Fibroblast of lung (primary cell): Measurements from ENCODE around the gene NTN1. TPM values are rescaled to one million over a fixed set of nuclear protein-coding genes. Genes with fewer than 3 reads are reported as not detected.
A peak's percentile ranks its signal among the peaks of the same experiment; 100 is the strongest.

Experiments
- DNase-seq, 2 donors: peaks; one replicate each; pipeline versions ENCODE4 v3.0.0 to v3.0.0-alpha.2; 2010; ENCODE audit warnings: low read depth in 2 of 2
- H2AFZ ChIP-seq: 2 replicates; pipeline ENCODE4 v1.5.1; 2012; ENCODE audit warnings: low read length, control low read depth, inconsistent platforms
- H3K27ac ChIP-seq: 2 replicates; pipeline ENCODE4 v1.5.1; 2011; ENCODE audit warnings: low read length, control low read depth; ENCODE audit not compliant: insufficient read depth
- H3K27me3 ChIP-seq: 2 replicates; pipeline ENCODE4 v1.5.1; 2011; ENCODE audit warnings: mild to moderate bottlenecking, low read length; ENCODE audit not compliant: control insufficient read depth, insufficient read depth
- H3K36me3 ChIP-seq: 2 replicates; pipeline ENCODE4 v1.5.1; 2011; ENCODE audit warnings: low read length; ENCODE audit not compliant: control insufficient read depth, insufficient read depth
- H3K4me1 ChIP-seq: 2 replicates; pipeline ENCODE4 v1.5.1; 2011; ENCODE audit warnings: low read length; ENCODE audit not compliant: control insufficient read depth, insufficient read depth; ENCODE audit errors: extremely low read depth
- H3K4me2 ChIP-seq: 2 replicates; pipeline ENCODE4 v1.5.1; 2011; ENCODE audit warnings: low read length, control low read depth; ENCODE audit not compliant: insufficient read depth; ENCODE audit errors: extremely low read depth
- H3K4me3 ChIP-seq, 4 experiments: fragments of 200-600 bp in 1 of 4; sonication (generic) in 1 of 4; replicated peaks in 1 of 4; 2 replicates each; pipeline ENCODE4 v1.5.1; 2011 to 2016; ENCODE audit warnings: low read length in 4 of 4, low read depth in 3 of 4, mild to moderate bottlenecking in 3 of 4, control low read depth in 2 of 4, inconsistent platforms in 1 of 4, mixed read lengths in 1 of 4; ENCODE audit not compliant: insufficient read depth in 1 of 4; ENCODE audit errors: control extremely low read depth in 1 of 4
- H3K79me2 ChIP-seq: 2 replicates; pipeline ENCODE4 v1.5.1; 2012; ENCODE audit warnings: mild to moderate bottlenecking, low read length, inconsistent platforms; ENCODE audit not compliant: control insufficient read depth, insufficient read depth
- H3K9ac ChIP-seq: 2 replicates; pipeline ENCODE4 v1.5.1; 2011; ENCODE audit warnings: mild to moderate bottlenecking, low read length, control low read depth; ENCODE audit not compliant: insufficient read depth
- H3K9me3 ChIP-seq: 2 replicates; pipeline ENCODE4 v1.5.1; 2012; ENCODE audit warnings: low read depth, low read length; ENCODE audit not compliant: control insufficient read depth, insufficient read depth
- H4K20me1 ChIP-seq: 2 replicates; pipeline ENCODE4 v1.5.1; 2011; ENCODE audit warnings: low read length; ENCODE audit not compliant: control insufficient read depth, insufficient read depth; ENCODE audit errors: extremely low read depth
- EZH2 ChIP-seq: IDR thresholded peaks from 2 replicates; pipeline ENCODE4 v1.5.1; 2012; ENCODE audit warnings: low read length, control low read depth, mild to moderate bottlenecking; ENCODE audit errors: missing control alignments
- polyA plus RNA-seq, 2 donors: library from polyadenylated mRNA; depleted of rRNA in 1 of 2; stranded (reverse) in 1 of 2; unstranded in 1 of 2; fragments of >200 nt; gene quantifications; 2 replicates each; pipeline ENCODE4 v1.2.1, GENCODE V29; 2011 to 2012; ENCODE audit warnings: missing spikeins in 1 of 2
- total RNA-seq: library from RNA; depleted of rRNA; stranded (reverse); fragments of >200 nt; gene quantifications from 2 replicates; pipeline ENCODE4 v1.2.1, GENCODE V29; 2014
- TF ChIP-seq, protein P1 (sequence below), 2 donors: IDR thresholded peaks in 1 of 2; conservative IDR thresholded peaks in 1 of 2; 1 replicate in 1 of 2; 2 replicates in 1 of 2; pipeline ENCODE4 v1.5.1; 2011 to 2012; ENCODE audit warnings: low read length in 2 of 2, control low read depth in 1 of 2, inconsistent platforms in 1 of 2, low read depth in 1 of 2, mild to moderate bottlenecking in 1 of 2

Gene NTN1
- total and polyA plus RNA-seq, 2 donors (not counting 1 experiment from before 2014, with no cell fraction given), result 0.17 to 3.1 TPM

DNA sequence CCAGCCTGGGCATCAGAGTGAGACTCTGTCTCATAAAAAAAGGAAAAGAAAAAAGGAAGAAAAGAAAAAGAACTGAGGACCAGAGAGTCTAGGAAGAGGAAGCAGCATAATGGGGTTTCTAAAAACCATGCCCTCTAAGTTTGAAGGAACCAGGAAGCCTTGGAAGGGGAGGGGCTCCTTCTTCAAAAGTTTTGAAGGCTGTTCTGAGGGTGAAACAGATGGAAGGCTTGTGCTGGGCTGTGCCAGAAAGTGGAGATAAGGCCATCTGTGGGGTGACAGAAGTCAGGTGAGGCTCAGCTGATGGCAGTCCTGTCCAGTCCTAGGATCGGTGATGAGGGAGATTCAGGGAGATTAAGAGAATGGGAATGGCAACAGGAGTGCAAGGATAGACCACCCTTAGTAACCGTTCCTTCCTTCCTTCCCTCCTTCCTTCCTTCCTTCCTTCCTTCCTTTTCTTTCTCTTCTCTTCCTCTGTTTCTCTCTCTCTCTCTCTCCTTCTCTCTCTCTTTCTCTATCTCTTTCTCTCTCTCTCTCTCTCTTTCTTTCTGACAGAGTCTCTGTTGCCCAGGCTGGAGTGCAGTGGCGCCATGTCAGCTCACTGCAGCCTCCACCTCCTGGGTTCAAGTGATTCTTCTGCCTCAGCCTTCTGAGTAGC, 182.6 kb downstream of the NTN1 start:
- H3K79me2 ChIP-seq, result no peaks in the 10 kb centered on the region
- no peaks in the 10 kb centered on the region for H4K20me1 ChIP-seq
- no peaks in the 10 kb centered on the region for H3K9me3 ChIP-seq
- no peak overlapping the region for H3K4me3 ChIP-seq
- H3K4me2 ChIP-seq, result no peak overlapping the region
- H3K27ac ChIP-seq, result no peak overlapping the region
- H3K4me1 ChIP-seq, result no peaks in the 10 kb centered on the region
- TF ChIP-seq EZH2, result no peak
- DNase-seq, result no peak
- H3K9ac ChIP-seq, result no peak overlapping the region
- H3K27me3 ChIP-seq, result peaks cover 3% of the 10 kb centered on the region
- H2AFZ ChIP-seq, result no peak overlapping the region
- no peaks in the 10 kb centered on the region for H3K36me3 ChIP-seq

GRCh38 chr17:9204637-9205329, 183.5 kb downstream of the NTN1 start:
- TF ChIP-seq, protein P1, sequence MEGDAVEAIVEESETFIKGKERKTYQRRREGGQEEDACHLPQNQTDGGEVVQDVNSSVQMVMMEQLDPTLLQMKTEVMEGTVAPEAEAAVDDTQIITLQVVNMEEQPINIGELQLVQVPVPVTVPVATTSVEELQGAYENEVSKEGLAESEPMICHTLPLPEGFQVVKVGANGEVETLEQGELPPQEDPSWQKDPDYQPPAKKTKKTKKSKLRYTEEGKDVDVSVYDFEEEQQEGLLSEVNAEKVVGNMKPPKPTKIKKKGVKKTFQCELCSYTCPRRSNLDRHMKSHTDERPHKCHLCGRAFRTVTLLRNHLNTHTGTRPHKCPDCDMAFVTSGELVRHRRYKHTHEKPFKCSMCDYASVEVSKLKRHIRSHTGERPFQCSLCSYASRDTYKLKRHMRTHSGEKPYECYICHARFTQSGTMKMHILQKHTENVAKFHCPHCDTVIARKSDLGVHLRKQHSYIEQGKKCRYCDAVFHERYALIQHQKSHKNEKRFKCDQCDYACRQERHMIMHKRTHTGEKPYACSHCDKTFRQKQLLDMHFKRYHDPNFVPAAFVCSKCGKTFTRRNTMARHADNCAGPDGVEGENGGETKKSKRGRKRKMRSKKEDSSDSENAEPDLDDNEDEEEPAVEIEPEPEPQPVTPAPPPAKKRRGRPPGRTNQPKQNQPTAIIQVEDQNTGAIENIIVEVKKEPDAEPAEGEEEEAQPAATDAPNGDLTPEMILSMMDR (conservative IDR thresholded peaks at IDR 0.05 in 1 of 2, IDR thresholded peaks at IDR 0.05 in 1 of 2; ENCODE audit: low read depth in 1 of 2, low read length in 2 of 2), result no peak
- TF ChIP-seq EZH2, result no peak
- no peak overlapping the region for H3K4me2 ChIP-seq
- no peak overlapping the region for H3K27ac ChIP-seq
- no peak overlapping the region for H2AFZ ChIP-seq
- no peaks in the 10 kb centered on the region for H4K20me1 ChIP-seq
- no peak for DNase-seq
- H3K9ac ChIP-seq, result no peak overlapping the region
- H3K4me1 ChIP-seq, result no peaks in the 10 kb centered on the region
- H3K79me2 ChIP-seq, result no peaks in the 10 kb centered on the region
- no peaks in the 10 kb centered on the region for H3K36me3 ChIP-seq
- no peaks in the 10 kb centered on the region for H3K9me3 ChIP-seq
- H3K27me3 ChIP-seq, result peaks cover 3% of the 10 kb centered on the region
- no peak overlapping the region for H3K4me3 ChIP-seq

DNA sequence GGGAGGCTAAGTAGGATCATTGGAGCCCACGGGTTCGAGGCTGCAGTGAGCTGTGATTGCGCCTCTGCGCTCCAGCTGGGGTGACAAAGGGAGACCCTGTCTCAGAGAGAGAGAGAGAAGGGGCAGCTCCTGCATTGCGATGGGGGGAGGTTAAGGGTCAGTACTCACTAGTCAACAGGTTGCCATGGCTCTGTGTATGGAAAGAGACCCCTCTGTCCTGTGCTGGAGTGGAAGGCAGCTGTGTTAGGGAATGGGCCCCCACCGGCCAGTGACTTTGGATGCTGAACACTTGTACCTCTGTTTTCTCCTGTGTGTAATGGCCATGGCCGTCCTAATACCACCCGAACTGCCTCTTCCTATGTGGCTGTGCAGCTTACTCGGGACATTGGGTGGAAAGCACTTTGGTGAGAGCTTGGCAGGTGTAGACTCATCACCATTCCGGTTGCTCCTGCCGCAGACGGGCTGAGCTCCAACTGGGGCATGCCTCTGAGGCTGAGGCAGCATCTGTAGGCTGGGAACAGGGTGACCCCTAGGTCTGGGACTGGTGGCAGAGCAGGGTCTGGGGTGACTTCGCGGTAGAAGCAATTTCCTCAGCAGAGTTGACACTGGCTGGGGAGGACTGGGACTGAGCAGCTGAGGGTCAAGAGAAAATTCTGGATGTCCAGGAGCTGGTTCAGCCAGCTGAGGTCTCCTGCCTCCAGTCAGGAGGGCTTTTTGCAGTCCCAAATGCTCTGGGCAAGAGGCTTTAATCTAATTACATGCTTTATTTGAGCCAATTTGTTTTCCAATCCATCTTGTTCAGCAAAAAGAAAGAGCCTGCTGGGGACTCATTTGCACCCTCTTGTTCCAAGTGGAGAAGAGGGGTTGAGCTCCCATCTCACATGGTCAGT, 184.5 kb downstream of the NTN1 start:
- Histone ChIP-seq H3K27me3 (peaks cover 3% of the 10 kb centered on the region), H3K9me3 (no peaks in the 10 kb centered on the region), H4K20me1 (no peaks in the 10 kb centered on the region), H3K36me3 (no peaks in the 10 kb centered on the region), H3K4me1 (no peaks in the 10 kb centered on the region), H3K9ac (no peak overlapping the region), H3K4me3 (no peak overlapping the region), H3K4me2 (no peak overlapping the region), H3K79me2 (no peaks in the 10 kb centered on the region), H2AFZ (no peak overlapping the region), H3K27ac (no peak overlapping the region)
- TF ChIP-seq, protein P1 (conservative IDR thresholded peaks at IDR 0.05 in 1 of 2, IDR thresholded peaks at IDR 0.05 in 1 of 2; ENCODE audit: low read depth in 1 of 2, low read length in 2 of 2), result no peak
- no peak for TF ChIP-seq EZH2
- DNase-seq, result peak in 1 of 2 donors; percentile 18
